Upper lobe of left lung (tissue), 4 donors: ENCODE data around the gene PUSL1.

Experiments used
- CTCF ChIP-seq, 6 experiments: fragments of 450-650 bp in 4 of 6; fragments of 200-600 bp in 2 of 6; sonication (generic) in 2 of 6; IDR thresholded peaks; one replicate each; pipeline ENCODE4 v1.5.1; 2016 to 2019; ENCODE audit warnings: antibody characterized with exemption in 6 of 6
- POLR2A ChIP-seq, 4 donors: fragments of 450-650 bp; IDR thresholded peaks; one replicate each; pipeline ENCODE4 v1.5.1; 2016 to 2017; ENCODE audit warnings: antibody characterized with exemption in 4 of 4, mild to moderate bottlenecking in 2 of 4

- TF ChIP-seq CTCF (IDR thresholded peaks at IDR 0.05) (no peak), POLR2A (IDR thresholded peaks at IDR 0.05) (no peak)
These were observed 40.2 kb downstream of the PUSL1 start for GRCh38 chr1:1348420-1349255.
